ENCODE results near the gene ID1.

- TF ChIP-seq ZNF274 (IDR thresholded peaks at IDR 0.05; ENCODE audit: low read depth, low read length) = no peak
- TF ChIP-seq SUZ12 (IDR thresholded peaks at IDR 0.05; ENCODE audit: extremely low read depth, insufficient read depth, insufficient read length) = no peak
- no peak for TF ChIP-seq YY1 (IDR thresholded peaks at IDR 0.05; ENCODE audit: insufficient read depth, insufficient read length)
Measured at GRCh38 chr20:31580706-31581105, 24.4 kb upstream of the ID1 start.
